Stimulated activated CD4-positive, alpha-beta T cell treated with anti-CD3 and anti-CD28 coated beads, Interleukin-1b, Interleukin-23, amount 100 ng/mL, for 1 hour (primary cell): ENCODE data around the gene SNX18.

Source experiments
- DNase-seq, 2 donors: peaks; one replicate each; pipeline ENCODE4 v3.0.0-alpha.2; 2020; ENCODE audit warnings: low read depth in 2 of 2

Gene SNX18

DNA sequence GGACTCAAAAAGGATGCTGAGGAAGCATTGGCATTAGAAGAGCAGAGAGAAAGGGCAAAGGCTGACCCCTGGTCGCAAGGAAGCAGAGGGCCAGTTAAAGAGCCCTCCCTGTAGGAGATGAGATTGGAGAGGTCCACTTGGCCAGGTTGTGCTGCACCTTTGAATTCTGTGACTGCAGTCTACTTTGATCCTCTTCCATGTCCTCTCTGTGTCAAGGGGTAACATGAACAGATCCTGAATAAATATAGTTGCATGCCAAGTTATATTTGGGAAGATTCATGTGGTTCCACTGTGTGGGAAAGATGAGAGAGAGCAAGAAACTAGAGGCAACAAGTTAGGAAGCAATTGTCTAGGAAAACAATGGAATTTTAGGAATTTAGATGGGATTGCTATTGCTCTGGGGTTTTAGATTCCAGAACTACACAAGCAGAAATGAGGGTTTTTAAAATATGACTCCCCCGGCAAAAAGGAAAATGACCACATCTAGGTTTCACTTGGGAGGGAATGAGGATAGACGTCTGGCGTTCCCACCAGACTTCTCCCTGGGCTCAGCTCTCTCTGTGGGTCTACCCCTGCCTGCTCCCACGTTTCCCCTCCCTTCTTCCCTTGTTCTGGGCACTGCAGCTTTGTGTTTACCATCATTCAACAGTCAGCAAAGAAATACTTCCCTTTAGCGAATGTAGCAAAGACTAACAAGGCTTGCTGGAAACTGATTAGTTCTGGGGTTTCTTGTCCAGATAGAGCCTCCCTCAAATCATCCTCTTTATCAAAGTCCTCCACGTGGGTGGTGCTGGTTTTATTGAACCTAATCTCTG, 63.6 kb downstream of the SNX18 start:
- DNase-seq: no peak

DNA sequence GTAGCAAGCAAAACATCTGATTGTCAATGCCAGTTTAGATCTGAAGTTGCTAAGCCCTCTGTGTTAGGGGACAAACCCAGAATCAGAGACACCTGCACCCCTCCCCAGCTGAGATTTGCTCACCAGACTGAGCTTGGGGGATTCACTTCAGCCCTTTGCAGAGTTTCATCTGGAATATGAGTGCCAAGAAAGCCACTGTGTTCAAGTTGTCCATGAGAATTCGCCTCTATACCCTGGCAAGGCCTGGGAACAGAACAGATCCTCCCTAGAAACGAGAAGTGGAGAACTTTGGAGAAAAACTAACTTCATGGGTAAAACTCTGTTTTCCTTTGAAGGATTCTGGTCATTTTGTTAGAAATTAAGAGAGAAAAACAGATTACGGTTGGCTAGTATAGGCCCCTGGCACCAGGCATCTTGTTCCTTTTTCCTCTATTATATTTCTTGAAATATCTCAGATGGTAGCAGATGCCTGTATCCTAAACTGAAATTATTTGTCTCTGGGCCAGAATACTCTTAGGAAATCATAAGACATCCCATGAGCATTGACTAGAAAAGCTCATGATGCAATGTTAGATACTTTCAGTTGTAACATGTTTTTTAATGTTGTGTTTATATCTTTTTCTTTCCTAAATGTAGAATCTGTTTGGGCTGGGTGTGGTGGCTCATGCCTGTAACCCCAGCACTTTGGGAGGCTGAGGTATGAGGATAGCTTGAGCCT, 64.4 kb downstream of the SNX18 start:
- no peak for DNase-seq

DNA sequence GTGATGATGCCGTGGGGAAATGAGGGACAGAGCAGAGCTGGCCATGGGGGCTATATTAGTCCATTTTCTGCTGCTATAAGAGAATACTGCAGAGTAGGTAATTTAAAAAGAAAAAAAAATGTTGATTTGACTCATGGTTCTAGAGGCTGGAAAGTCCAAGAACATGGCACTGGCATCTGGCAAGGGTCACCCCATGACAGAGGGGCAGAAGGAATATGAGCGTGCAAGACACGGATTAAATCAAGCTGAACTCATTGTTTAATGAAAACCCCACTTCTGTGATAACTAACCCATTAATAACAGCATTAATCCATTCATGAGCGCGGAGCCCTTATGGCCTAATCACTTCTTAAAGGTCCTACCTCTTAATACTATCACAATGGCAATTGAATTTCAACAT, 68.8 kb downstream of the SNX18 start:
- DNase-seq: no peak

DNA sequence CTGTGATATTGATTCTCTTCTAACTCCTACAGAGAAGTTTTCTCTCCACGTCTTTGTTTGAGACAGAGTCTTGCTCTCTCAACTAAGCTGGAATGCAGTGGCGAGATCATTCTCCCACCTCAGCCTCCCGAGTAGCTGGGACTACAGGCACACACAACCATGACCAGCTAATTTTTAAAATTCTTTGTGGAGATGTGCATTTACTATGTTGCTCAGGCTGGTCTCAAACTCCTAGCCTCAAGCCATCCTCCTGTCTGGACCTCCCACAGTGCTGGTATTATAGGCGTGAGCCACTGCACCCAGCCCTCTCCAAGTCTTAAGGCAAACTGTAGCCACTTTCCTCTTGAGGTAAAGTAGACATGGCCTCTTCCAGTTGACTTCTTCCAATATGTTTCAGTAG, 72.2 kb downstream of the SNX18 start:
- DNase-seq: no peak

GRCh38 chr5:54590824-54591223, 73.3 kb downstream of the SNX18 start:
- no peak for DNase-seq

DNA sequence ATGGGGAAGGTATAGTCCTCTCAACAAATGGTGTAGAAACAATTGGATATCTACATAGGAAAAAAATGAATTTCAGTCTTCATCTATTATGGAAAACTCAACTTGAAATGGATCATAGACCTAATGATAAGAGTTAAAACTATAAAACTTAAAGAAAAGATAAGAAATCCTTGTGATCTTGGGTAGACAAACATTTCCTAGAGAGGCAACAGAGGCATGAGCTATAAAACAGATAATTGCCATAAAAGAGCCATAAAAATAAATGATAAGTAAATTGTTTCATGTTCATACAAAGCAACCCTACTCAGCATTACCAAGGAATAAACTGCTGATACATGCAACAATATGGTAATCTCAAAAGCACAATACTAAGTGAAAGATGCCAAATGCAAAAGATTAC, 76.2 kb downstream of the SNX18 start:
- DNase-seq: no peak

DNA sequence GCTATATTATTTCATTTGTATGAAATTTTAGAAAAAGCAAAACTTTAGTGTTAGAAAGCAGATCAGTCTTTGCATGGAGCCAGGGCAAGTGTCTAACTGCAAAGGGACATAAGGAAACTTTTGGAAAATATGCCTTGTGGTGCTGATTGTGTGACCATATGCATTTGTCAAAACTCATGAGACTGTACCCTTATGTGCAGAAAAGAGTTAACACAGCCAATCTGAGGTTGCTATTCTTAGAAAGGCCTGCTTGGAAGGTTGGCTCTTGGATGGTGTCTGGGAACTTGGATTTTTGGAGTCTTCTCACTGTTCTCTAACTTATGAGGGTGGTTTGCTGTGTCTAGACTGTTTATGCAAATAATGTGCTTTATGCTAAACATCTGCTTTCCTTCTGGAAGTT, 76.6 kb downstream of the SNX18 start:
- no peak for DNase-seq

DNA sequence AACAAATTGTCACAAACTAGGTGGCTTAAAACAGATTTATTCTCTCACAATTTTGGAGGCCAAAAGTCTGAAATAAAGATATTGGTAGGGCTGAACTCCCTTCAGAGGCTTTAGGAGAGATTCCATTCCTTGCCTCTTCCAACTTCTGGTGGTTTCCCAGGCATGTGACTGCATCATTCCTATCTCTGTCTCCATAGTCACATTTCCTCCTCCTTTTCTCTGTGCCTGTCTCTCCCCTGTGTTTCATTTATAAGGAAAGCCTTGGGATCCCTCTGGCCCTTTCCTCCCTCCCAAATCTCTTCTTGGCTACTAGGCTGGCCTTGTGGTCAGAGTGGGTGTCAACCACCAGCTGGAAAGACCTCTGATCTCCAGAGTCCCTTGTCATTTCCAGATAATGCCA, 78.2 kb downstream of the SNX18 start:
- DNase-seq: no peak
